Occipital lobe (tissue), 2 donors: ENCODE data around the gene DGKB. TPM values are rescaled to one million over a fixed set of nuclear protein-coding genes. Genes with fewer than 3 reads are reported as not detected.

Experiments used
- DNase-seq: peaks from one replicate; lab custom pipeline; 2025; lab: John Stamatoyannopoulos, UW
- total RNA-seq: library from RNA; depleted of rRNA; stranded (reverse); fragments of >200 nt; gene quantifications from one replicate; pipeline ENCODE4 v1.2.3, GENCODE V29; 2014

Gene DGKB
- total RNA-seq, 1 donor from 2014 or later = 6.6 TPM

GRCh38 chr7:14389181-14389591 is 513.4 kb downstream of the DGKB start:
- DNase-seq = no peak

GRCh38 chr7:14385074-14385473 is 517.5 kb downstream of the DGKB start:
- no peak for DNase-seq

GRCh38 chr7:14381936-14382335 is 520.6 kb downstream of the DGKB start:
- no peak for DNase-seq

- no peak for DNase-seq
These were observed 521.2 kb downstream of the DGKB start for GRCh38 chr7:14381306-14381705.

GRCh38 chr7:14380881-14381280 is 521.7 kb downstream of the DGKB start:
- no peak for DNase-seq

- no peak for DNase-seq
These were observed 524.8 kb downstream of the DGKB start for GRCh38 chr7:14377646-14378266.

GRCh38 chr7:14376711-14377110 is 525.8 kb downstream of the DGKB start:
- no peak for DNase-seq

GRCh38 chr7:14375998-14376397 is 526.6 kb downstream of the DGKB start:
- DNase-seq = no peak

GRCh38 chr7:14374336-14374735 is 528.2 kb downstream of the DGKB start:
- no peak for DNase-seq

- DNase-seq = no peak
These were observed 534.3 kb downstream of the DGKB start for GRCh38 chr7:14368285-14368684.

- DNase-seq = no peak
These were observed 551.4 kb downstream of the DGKB start for GRCh38 chr7:14351167-14351566.

- DNase-seq = no peak
These were observed 561.3 kb downstream of the DGKB start for GRCh38 chr7:14341200-14341775.

- no peak for DNase-seq
These were observed 562.0 kb downstream of the DGKB start for GRCh38 chr7:14340393-14341074.

GRCh38 chr7:14339861-14340260 is 562.7 kb downstream of the DGKB start:
- no peak for DNase-seq

GRCh38 chr7:14336256-14336655 is 566.3 kb downstream of the DGKB start:
- DNase-seq = no peak

- DNase-seq = no peak
These were observed 570.4 kb downstream of the DGKB start for GRCh38 chr7:14332155-14332554.

GRCh38 chr7:14324767-14325166 is 577.8 kb downstream of the DGKB start:
- DNase-seq = no peak

GRCh38 chr7:14322724-14323123 is 579.8 kb downstream of the DGKB start:
- no peak for DNase-seq

GRCh38 chr7:14321947-14322346 is 580.6 kb downstream of the DGKB start:
- no peak for DNase-seq

- DNase-seq = no peak
These were observed 593.1 kb downstream of the DGKB start for GRCh38 chr7:14309432-14309831.

- DNase-seq = no peak
These were observed 597.2 kb downstream of the DGKB start for GRCh38 chr7:14305233-14305866.

- DNase-seq = no peak
These were observed 599.0 kb downstream of the DGKB start for GRCh38 chr7:14303536-14303935.

- no peak for DNase-seq
These were observed 607.9 kb downstream of the DGKB start for GRCh38 chr7:14294637-14295036.
